HG02759 (cell line): ENCODE data around the gene OPRL1.

Experiments used
- ATAC-seq: cut with Tn5 transposase; IDR thresholded peaks from one replicate; pipeline ENCODE4 v1.9.1; 2021; ENCODE audit warnings: mild to moderate bottlenecking, moderate library complexity; ENCODE audit not compliant: unreplicated experiment

OPRL1 gene

GRCh38 chr20:64101731-64102621, 22.1 kb downstream of the OPRL1 start:
- no peak for ATAC-seq

- no peak for ATAC-seq
Observed at GRCh38 chr20:64102647-64103354, 22.9 kb downstream of the OPRL1 start.

GRCh38 chr20:64103871-64104666, 24.2 kb downstream of the OPRL1 start:
- ATAC-seq: no peak

- ATAC-seq: no peak
Observed at GRCh38 chr20:64104667-64105451, 25.0 kb downstream of the OPRL1 start.

- no peak for ATAC-seq
Observed at GRCh38 chr20:64105846-64106434, 26.1 kb downstream of the OPRL1 start.

GRCh38 chr20:64106435-64106961, 26.6 kb downstream of the OPRL1 start:
- no peak for ATAC-seq

GRCh38 chr20:64106981-64107735, 27.3 kb downstream of the OPRL1 start, which contains the start of gene NPBWR2:
TSS of gene NPBWR2 (minus strand) at chr20:64107565. CDS start at chr20:64106831, 734 bp downstream.
- ATAC-seq: no peak

GRCh38 chr20:64107736-64108457, 28.0 kb downstream of the OPRL1 start:
- ATAC-seq: no peak

- no peak for ATAC-seq
Observed at GRCh38 chr20:64108731-64109681, 29.1 kb downstream of the OPRL1 start.

- no peak for ATAC-seq
Observed at GRCh38 chr20:64109831-64110391, 30.0 kb downstream of the OPRL1 start.

- ATAC-seq: no peak
Observed at GRCh38 chr20:64110411-64111068, 30.7 kb downstream of the OPRL1 start.

GRCh38 chr20:64111841-64112641, 32.2 kb downstream of the OPRL1 start:
- ATAC-seq: no peak

GRCh38 chr20:64112691-64113443, 33.0 kb downstream of the OPRL1 start:
- ATAC-seq: no peak

- no peak for ATAC-seq
Observed at GRCh38 chr20:64113444-64113775, 33.5 kb downstream of the OPRL1 start.

GRCh38 chr20:64113796-64114355, 34.0 kb downstream of the OPRL1 start:
- no peak for ATAC-seq
